Astrocyte (in vitro differentiated cells and primary cell): ENCODE results near the gene SPNS1.

Experiments used
- CTCF ChIP-seq: IDR thresholded peaks from 2 replicates; pipeline ENCODE4 v1.5.1; 2011; ENCODE audit warnings: low read depth, mild to moderate bottlenecking, inconsistent platforms, low read length, moderate library complexity; ENCODE audit not compliant: insufficient read depth
- EZH2 ChIP-seq: IDR thresholded peaks from 2 replicates; pipeline ENCODE4 v1.6.1; 2012; ENCODE audit warnings: mild to moderate bottlenecking, low read length, inconsistent platforms; ENCODE audit not compliant: insufficient read depth

GRCh38 chr16:28977703-28978662 is 3.4 kb downstream of the SPNS1 start:
- TF ChIP-seq CTCF, result peak; percentile 12
- no peak for TF ChIP-seq EZH2
